ENCODE data around the gene IFNGR1.

The IFNGR1 gene

DNA sequence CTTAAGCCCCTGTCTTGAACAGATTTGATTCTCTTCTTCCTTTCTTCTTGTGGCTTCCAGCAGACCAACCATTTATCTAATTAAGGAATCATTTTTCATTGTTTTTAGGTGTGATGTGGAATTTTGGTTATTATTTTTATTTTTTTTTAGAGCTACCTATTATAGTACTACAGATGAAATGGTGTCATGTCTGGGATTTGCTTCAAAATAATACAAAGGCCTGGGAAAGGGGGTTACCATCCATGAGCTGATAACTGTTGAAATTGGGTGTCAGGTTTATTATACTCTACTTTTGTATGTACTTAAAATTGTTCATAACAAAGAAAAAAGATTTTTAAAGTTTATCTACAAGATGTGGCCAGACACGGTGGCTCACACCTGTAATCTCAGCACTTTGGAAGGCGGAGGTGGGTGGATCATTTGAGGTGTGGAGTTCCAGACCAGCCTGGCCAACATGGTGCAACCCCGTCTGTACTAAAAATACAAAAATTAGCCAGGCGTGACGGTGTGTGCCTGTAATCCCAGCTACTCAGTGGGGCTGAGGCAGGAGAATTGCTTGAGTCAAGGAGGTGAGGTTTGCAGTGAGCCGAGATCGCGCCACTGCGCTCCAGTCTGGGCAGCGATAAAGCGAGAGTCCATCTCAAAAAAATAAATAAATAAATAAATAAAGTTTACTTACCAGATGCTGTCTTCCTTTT lies 46.3 kb downstream of the IFNGR1 start:
- no peak for DNase-seq

DNA sequence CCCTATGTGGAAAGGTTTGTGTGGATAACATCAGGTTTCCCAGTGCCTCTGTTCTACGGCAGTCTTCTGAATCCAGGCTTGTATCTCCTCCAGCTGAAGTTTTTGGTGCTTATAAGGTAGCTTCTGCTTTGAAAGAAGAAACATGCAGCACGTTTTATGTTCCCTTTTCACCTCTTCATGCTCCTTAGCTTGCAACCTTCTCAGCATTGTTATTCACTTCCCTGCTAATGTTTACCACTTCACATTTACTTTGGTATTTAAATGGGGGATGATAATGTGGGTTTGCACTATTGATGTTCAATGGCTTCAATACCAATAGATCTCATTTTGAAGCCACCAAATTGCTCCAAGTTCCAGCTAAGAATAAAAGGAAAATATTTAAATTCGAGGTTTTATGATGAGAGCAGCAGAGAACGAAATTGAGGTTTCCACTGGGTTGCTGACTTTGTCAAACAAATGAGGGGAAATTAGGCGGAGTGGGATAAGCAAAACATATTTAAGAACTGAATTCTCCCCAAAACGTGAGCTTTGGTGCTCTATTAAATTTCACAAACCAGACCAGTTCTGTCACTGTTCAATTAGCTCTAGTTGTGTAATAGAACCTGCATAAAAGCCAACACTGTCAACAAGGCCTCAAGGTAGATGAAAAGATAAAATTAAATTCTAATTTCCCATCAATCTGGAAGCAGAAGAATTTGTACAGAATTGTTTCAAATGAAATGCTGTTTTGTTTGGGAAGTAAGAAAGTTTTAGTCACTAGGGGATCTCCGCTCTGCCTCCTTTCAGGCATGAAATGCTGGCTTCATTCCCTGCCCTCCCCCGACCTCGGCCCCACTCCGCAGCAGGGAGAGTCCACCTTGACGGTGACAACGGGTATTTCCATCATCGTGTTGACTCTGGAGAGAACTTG lies 47.1 kb downstream of the IFNGR1 start:
- no peak for DNase-seq

DNA sequence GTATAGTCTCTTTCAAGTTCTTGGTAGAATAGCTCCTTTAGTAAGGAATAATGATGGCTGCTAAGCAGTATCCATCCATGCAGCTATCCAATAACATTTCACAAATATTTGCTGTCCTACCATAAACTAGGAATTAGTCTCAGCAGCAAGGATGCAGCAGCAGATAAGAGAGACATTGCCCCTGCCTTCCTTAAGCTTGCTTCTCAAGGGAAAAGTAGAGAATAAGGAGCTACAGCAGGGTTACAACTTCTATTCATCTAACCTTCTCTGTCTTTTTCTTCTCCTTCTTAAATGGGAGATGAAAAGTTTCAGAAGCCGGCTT lies 48.2 kb downstream of the IFNGR1 start:
- no peak for DNase-seq

DNA sequence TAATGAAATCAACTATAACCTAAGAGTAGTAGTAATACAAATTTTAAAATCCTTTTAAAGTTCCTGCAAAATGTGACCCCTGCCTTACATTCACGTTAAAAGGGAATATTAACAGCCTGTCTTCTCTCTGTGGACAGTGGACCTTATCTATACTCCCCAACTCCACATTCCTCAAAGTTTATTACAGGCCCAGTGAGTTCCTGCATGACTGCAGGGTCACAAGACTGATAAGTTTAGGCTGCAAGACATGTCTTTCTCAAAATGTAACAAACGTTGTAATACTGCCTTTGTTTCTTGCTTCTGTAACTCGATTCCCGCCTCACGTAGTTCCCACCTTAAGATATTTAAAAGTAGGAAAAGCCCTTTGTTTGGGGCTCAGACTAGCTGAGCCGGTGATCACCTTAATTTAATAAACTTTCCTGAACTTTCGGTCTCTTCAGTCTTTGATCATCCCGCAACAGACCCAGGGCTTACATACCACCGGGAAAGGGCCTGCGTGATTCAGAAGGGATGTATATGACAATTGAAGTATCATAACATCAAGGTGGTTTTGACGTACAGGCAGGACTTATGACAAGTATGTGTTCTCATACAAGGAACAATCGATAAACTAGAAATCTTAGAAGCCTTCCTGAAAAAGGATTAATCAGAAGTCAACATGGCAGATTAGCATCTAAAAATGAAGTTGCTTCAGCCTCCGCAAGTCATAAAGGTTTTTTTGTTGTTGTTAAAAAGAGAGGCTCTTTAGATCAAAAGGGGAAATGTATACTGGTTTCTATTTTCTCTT lies 48.7 kb downstream of the IFNGR1 start:
- DNase-seq, result no peak

DNA sequence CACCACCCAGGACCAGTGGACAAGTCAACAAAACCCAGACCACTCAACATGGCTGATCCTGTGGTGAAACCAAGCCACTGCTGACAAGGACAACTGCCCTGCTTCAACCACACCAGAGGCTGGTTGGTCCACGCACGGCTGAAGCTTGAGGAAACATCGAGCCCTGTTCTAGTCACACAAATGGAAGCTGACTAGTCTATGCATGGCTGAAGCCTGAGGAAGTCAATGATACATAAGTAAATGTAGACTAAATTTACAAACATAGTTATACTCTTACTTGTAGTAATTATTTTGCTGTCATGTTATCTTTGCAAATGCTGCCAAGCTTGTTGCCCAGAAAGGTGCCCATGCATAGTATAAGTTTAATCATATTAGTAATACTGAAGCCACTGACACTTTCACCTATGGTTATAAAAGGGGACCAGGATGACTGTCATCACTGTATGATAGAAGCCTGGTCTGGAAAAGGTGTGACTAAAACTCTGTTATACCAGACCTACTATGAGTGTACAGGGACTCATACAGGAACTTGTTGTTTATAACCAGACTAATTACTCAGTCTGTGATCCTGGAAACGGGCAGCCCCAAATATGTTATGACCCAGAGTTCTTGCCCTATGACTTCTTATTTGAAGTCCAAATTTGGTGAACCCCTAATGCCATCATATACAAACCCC lies 51.3 kb downstream of the IFNGR1 start:
- no peak for DNase-seq

DNA sequence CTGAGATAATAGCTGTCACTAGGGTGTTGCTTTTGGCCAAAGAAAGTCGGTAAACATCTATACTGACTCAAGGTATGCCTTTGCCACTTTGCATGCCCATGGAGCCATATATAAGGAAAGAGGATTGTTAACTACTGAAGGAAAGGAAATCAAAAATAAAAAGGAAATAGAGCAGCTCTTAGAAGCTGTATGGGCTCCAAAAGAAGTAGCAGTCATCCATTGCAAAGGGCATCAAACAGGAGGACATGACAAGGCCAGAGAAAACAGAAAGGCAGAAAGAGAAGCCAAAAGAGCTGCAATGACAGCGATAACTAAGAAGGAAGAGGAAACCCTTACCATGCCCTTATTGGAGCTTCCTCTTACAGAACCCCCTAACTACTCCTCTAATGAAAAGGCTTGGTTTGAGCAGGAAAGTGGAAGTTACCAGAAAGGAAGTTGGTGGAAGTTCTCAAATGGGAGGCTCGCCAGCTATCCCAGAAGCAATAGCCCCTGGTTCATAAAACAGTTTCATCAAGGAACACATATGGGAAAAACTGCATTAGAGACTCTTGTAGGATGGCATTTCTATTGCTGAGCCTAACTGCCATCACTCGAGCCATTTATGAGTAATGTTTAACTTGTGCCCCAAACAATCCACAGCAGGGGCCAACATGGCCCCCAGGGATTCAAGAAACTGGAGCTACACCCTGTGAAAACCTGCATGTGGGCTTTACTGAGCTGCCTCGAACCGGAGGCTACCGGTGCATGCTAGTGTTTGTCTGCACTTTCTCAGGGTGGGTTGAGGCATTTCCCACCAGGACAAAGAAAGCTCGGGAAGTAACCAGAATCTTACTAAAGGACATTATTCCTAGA lies 52.7 kb downstream of the IFNGR1 start:
- DNase-seq, result no peak

DNA sequence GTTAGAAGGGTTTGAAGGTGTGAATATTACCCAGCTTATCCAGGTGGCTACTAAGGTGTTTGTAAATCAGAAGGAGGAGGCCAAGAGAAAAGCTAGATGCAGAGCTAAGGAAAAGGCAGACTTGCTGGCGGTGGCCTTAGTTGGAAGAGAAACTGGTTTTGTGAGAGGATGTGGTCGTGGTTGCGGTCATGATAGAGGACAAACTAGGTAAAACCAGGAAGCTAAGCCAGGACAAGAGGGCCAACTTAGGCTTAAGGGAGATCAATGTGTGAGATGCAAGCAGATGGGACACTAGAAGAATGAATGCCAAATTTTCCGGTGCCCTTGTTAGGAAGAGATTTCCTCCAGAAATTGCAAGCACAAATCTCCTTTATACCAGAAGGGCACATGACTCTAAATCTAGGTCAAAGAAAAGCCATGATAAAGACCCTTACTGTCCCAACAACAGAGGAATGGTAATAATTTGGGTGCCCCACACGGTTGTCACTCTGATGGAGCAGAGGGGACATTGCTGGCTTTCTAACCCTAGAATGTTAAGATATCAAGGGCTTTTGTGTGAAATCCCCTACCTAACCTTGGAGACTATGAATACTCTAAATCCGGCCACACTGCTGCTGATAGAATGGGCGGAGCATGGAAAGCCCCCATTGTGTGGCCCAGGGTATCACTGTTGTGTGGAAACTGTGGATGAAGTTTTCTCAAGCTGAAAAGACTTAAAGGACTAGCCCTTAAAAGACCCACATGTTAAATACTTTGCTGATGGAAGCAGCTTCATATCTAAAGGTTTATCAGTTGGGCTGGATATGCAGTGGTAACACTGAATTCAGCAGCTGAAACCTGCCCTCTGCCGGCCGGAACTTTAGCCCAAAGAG lies 53.6 kb downstream of the IFNGR1 start:
- DNase-seq, result peak; percentile 24 to 43

DNA sequence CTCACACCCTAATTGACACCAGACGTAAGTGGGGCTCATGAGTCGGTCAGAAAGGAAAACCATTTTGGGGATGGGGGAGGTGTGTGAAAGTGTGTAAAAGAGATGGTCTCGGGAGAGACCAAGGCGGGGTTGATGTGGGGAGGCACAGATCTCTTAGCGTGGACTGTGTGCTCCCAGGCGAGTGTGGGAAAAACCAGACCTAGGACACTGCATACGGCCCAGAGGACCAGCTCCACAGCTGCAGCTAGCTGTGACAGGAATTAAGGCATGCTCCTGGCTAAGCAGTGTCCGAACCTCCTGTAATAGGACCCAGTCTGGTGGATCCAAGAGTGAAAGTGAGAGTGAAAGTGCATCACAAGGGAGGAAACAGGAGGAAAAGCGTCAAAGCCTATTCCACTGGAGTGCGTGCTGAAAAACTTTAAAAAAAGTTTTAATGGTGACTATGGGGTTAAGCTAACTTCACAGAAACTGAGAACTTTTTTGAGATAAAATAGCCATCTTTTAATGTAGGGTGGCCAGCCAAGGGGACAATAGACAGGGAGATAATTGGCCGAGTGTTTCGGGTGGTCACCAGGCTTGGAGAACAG lies 55.4 kb downstream of the IFNGR1 start:
- no peak for DNase-seq

DNA sequence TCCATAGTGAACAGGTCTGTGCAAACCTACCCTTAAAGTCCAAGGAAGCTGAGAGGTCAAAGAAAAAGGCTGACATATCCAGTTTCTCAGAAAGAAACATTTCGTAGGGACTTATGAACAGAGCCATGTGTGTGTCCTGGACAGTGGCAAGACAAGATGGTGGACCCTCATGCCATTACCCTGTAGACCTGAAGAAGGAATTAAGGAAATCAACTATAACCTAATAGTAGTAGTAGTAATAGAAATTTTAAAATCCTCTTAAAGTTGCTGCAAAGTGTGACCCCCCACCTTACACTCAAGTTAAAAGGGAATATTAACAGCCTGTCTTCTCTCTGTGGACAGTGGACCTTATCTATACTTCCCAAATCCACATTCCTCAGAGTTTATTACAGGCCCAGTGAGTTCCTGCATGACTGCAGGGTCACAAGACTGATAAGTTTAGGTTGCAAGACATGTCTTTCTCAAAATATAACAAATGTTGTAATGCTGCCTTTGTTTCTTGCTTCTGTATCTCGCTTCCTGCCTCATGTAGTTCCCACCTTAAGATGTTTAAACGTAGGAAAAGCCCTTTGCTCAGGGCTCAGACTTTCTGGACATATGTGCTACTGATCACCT lies 56.4 kb downstream of the IFNGR1 start:
- no peak for DNase-seq

DNA sequence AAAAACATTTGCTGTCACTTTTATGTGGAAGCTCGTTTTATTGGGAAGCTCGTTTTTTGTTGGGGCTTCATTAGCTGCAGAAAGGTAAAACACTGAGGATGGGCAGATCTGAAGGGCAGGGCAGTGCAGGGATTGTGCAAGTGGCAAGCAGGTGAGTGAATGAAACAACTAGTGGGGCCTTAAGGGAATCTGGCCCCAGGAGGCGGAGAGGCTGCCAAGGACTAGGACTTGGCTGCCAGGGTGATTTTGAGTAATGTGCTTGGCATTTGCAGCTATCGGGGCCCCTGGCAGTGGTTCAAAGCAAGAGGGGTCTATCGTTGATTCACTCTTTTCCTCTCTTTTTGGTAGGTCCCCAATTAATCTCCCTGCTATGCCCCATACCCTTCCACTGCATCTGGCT lies 57.2 kb downstream of the IFNGR1 start:
- DNase-seq, result no peak

DNA sequence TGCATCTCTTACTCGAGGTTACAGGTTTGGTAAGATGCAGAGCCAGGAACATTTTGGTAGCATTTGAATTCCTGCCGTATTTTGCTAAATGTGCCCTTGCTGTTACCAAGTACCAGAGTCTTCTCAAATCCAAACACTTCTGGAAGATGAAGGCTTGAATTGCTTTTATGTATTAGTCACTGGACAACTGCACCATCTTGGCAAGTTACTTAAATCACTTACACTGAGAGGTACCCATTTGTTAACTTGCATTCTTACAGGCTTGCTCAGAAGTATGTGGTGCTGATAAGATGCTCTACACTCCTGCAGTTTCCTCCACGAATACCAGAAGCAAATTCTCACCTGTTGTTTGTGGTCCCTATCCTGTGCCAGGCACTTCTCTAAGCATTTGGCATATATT lies 58.4 kb downstream of the IFNGR1 start:
- DNase-seq, result no peak

DNA sequence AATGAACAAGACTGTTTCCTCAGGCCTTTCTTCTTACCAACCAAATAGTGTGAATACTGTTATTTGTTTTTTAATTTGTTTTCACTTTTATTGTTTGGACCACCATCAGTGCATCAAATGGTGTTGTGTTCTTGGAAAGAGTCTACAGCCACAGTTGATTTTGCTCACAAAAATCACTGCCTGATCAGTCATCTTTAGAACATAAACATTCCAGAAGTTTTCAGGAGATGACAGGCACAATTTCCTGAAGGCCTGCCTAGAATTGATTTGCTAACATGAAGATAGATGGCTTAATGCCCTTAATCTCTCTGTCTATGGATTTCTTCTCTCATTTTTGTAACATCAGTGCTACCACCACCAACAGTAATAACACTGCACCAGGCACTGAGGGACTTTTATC lies 59.3 kb downstream of the IFNGR1 start:
- no peak for DNase-seq

DNA sequence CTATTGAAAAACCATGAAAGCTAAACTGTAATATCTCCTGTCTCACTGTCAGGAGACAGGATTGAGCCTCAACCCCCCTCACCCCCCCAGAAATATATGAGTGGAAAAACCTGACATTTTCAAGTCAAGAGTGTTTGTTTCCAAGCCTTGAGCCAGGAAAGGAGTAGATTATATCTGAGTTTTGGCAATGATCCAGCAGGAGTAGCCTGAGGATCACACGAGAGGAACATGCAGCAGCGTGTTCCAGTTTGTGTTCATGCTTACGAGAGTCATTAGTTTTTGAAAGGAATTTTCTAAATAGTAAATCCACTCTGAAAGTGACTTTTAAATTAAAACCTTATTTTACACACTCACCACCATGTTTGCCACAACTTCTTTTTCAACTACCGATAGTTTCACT lies 61.6 kb downstream of the IFNGR1 start:
- DNase-seq, result no peak

DNA sequence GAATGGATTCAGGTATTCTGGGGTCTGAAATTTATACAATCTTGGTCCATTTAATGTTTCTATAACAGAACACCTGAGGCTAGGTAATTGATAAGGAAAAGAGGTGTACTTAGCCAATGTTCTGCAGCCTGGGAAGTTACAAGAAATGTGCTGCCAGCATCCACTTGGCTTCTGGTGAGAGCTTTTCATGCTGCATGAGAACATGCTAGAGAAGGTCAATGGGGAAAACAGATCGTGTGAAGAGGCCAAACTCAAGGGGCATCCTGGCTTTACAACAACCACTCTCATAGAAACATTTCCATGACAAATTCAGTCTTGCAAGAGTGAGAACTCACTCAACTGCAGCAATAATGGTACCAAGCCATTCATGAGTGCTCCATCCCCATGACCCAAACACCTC lies 62.5 kb downstream of the IFNGR1 start:
- DNase-seq, result no peak

DNA sequence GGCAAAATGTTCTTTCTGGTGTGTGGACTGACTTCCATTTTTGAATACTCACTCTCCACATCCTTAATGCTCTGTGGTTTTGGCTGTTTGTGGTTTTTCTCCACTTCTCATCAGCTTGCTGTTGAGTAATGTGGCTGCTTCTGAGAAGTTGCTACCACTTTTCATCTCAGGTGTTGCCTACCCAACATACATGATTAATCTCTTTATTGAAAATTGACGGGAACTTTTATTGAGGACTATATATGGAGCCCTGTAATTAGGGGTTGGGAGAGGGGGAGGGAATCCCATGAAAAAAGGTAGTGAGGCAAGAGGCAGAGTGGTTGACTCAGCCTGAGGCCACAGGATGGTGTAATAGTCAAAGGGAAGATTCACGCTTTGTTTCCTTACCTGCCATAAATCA lies 63.4 kb downstream of the IFNGR1 start:
- no peak for DNase-seq

DNA sequence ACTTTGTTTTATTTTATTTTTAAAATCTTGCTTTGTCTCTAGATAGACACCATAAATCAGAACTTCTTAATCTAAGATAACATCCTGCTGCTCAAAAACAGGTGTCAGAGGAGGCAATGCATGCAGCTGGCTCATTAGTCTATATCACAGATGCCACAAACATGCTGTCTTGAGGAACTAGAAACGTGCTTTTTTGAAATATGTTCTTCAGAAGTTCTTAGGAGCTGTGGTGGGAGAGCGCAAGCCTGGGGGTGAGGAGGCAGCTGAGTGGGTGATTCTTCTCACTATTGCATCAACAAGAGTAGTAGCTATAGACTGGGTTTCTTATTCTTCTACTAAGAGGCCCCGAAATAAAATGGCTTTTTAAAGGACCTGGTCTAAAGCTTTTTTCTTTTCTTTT lies 69.1 kb downstream of the IFNGR1 start:
- no peak for DNase-seq

DNA sequence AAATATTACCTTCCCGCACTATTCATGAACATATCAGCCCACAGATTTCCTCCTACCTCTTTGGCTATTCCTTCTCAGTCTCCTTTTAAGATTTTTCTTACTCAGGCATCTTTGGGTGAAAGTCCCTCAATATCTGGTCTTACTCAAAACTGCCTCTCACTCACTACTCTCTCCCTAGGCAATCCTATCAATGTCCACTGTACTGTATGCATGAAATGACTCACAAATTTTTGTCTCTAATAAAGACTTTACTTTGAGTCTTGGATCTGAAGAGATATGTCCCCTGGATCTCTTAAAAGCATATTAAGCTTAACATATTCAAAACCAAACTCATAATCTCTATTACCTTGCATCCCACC lies 70.2 kb downstream of the IFNGR1 start:
- no peak for DNase-seq

DNA sequence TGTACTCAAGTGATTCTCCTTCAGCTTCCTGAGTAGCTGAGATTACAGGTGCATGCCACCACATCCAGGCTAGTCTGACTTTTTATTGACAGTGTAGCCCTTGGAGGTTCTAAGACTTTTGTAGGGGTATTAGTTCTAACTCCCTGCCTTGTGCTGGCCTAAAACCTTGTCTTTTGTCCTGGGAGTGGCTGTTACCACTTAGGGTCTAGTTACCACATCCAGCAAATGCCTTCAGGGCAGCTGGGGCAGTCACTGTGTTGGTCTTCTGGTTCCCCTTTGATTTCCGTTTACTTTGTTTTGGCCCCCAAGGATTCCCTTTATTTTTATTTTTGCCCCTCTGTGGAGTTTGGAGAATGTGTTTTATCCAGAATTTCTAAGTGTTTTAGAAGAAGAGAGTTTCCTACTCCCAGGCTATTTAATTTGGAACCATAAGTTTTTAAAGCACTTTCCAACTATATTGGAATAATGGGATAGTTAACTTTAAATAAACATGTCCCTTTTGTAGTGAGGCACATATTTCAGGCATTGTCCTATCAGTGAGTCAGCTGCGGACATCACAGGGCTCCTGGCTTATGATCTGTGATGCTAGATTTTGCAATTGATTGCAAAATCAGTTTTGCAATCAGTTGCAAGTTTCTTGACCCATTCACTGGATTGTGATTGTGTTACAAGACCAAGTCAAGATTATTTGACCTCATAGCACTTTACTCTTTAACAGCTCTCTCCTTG lies 70.7 kb downstream of the IFNGR1 start:
- DNase-seq, result no peak

Measured in SHP77 (cell line).